Retinal pigment epithelial cell (primary cell): ENCODE data around the gene SYT13.

ENCODE experiments used
- DNase-seq: peaks from one replicate; pipeline ENCODE4 v3.0.0-alpha.2; 2010; ENCODE audit warnings: low read depth
- H3K4me3 ChIP-seq: 2 replicates; pipeline ENCODE4 v1.5.1; 2011; ENCODE audit warnings: mild to moderate bottlenecking, low read length, control low read depth, moderate library complexity
- TF ChIP-seq, protein P1 (sequence below): conservative IDR thresholded peaks from 2 replicates; pipeline ENCODE4 v1.5.1; 2011; ENCODE audit warnings: low read depth, low read length, control low read depth, inconsistent platforms

Gene SYT13

DNA sequence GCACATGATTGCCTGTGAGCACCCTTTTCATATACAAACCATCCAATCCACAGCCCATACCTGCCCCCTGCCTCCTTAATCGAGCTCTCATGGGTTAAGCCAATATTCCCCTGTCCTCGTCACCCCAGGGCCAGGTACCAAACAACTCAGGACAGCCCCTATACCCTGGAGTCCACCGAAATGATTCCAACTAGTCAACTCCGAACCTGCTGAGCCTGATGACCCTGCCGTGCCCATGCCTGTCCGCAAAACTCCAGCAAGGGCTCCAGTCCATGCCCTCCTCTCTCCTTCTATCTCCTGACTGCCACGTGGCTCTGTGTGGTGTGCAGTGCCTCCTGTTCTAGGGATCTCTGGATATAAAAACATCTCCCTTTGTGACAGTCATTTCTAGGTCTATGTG, 35.5 kb upstream of the SYT13 start:
- DNase-seq, result no peak
- no peak overlapping the region for H3K4me3 ChIP-seq
- TF ChIP-seq, protein P1, sequence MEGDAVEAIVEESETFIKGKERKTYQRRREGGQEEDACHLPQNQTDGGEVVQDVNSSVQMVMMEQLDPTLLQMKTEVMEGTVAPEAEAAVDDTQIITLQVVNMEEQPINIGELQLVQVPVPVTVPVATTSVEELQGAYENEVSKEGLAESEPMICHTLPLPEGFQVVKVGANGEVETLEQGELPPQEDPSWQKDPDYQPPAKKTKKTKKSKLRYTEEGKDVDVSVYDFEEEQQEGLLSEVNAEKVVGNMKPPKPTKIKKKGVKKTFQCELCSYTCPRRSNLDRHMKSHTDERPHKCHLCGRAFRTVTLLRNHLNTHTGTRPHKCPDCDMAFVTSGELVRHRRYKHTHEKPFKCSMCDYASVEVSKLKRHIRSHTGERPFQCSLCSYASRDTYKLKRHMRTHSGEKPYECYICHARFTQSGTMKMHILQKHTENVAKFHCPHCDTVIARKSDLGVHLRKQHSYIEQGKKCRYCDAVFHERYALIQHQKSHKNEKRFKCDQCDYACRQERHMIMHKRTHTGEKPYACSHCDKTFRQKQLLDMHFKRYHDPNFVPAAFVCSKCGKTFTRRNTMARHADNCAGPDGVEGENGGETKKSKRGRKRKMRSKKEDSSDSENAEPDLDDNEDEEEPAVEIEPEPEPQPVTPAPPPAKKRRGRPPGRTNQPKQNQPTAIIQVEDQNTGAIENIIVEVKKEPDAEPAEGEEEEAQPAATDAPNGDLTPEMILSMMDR, result no peak

DNA sequence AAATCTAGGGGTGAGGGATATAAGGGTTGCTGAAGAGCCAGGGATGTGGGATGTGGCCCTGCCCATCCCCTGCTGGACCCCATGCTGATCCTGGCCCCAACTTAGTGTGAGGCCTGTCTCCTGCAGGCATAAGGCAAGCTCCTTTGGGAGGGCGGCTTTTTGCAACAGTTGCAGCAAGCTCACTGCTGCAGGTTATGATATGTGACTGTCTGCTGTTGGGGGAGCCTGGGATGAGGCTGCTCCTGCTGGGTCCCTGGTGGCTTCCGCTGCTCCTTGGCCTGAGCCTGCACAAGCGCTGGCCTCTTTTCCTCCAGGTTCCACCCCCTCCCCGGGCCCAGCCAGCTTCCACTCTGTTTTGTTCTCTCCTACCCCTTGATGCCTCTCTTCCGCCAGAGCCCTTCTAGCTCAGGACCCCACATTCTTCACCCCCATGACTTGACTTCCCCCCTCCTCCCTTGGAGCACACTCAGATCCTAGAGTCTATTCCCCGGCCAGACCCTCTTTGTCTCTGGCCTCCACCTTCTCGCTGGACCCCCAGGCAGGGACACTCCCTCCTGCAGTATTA, 35.0 kb upstream of the SYT13 start:
- TF ChIP-seq, protein P1, result no peak
- no peak for DNase-seq

GRCh38 chr11:45320371-45320770, 34.2 kb upstream of the SYT13 start:
- DNase-seq, result no peak
- TF ChIP-seq, protein P1, result no peak
- no peak overlapping the region for H3K4me3 ChIP-seq

More for the DNA sequence above, 35.0 kb upstream of the SYT13 start:
- no peak overlapping the region for H3K4me3 ChIP-seq

DNA sequence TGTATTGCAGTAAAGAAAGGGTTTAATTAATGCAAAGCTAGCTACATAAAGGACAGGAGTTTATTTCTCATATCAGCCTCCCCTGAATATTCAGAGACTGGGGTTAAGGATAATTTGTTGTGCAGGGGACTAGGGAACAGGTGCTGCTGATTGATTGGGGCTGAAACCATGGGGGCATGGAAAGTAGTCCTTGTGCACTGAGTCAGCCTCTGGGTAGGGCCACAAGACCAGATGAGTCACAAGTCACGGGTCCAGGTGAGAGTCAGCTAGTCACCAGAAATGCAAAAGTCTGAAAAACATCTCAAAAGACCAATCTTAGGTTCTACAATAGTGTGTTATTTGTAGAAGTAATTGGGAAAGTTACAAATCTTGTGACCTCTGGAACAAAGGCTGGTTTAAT, 32.9 kb upstream of the SYT13 start:
- no peak for DNase-seq
- TF ChIP-seq, protein P1, result no peak

DNA sequence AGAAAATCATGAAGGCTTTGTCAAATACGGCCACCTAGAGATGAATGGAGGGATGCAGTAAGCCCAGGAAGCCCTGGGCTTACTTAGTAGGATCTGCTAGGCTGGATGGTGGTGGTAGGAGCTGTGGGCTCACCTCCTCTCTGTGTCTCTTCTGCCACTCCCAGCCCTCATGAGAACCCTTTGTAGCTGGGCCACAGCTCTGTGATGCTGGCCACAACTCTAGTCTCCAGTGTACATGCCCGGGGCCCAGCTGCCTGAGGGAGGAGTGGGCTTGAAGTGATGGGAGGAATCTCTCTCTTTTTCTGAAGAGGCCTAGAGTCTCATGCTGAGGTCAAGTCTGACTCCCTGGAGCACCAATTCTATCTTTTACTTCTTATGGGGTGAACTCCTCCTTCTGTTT, 32.4 kb upstream of the SYT13 start:
- no peak overlapping the region for H3K4me3 ChIP-seq
- no peak for DNase-seq
- TF ChIP-seq, protein P1, result no peak

More for the DNA sequence above, 32.9 kb upstream of the SYT13 start:
- no peak overlapping the region for H3K4me3 ChIP-seq

GRCh38 chr11:45316258-45316657, 30.1 kb upstream of the SYT13 start:
- DNase-seq, result no peak
- no peak overlapping the region for H3K4me3 ChIP-seq
- TF ChIP-seq, protein P1, result no peak

DNA sequence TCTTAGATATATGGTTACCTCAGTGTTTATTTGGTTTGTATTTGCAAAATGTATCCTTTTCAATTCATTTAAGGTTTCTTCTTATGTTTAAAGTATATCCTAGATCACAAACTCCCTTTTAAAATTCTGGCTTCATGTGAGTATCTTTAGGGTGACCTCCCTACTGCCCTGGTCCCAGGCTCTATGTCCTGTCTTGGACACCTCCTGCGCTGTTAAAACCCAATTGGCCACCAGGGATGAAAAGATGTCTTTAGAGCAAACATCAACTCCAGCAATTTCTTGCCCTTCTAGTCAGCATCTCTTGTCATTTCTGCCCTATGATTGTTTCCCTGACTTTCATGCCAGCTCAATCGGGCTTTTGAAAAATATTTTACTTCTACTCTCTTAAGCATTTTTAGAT, 28.8 kb upstream of the SYT13 start:
- no peak overlapping the region for H3K4me3 ChIP-seq
- no peak for DNase-seq
- TF ChIP-seq, protein P1, result no peak
